Subcutaneous abdominal adipose tissue (tissue), 5 donors: ENCODE data around the gene EEIG1.
A peak's percentile ranks its signal among the peaks of the same experiment; 100 is the strongest.

Source experiments
- H3K27ac ChIP-seq: one replicate; pipeline ENCODE4 v1.7.0; 2013; ENCODE audit warnings: low read depth, mild to moderate bottlenecking, inconsistent platforms, low read length, moderate library complexity
- H3K27me3 ChIP-seq, 5 donors: one replicate each; pipeline ENCODE4 v1.7.0; 2013; ENCODE audit warnings: low read length in 5 of 5, inconsistent platforms in 1 of 5; ENCODE audit not compliant: control insufficient read depth in 5 of 5, insufficient read depth in 4 of 5
- H3K36me3 ChIP-seq, 5 donors: one replicate each; pipeline ENCODE4 v1.7.0; 2013; ENCODE audit warnings: low read length in 5 of 5; ENCODE audit not compliant: control insufficient read depth in 5 of 5, insufficient read depth in 5 of 5
- H3K4me1 ChIP-seq, 5 donors: one replicate each; pipeline ENCODE4 v1.7.0; 2013; ENCODE audit warnings: low read length in 5 of 5, mild to moderate bottlenecking in 3 of 5, moderate library complexity in 1 of 5; ENCODE audit not compliant: control insufficient read depth in 5 of 5, insufficient read depth in 5 of 5
- H3K4me3 ChIP-seq, 5 donors: one replicate each; pipeline ENCODE4 v1.7.0; 2013; ENCODE audit warnings: low read length in 5 of 5, low read depth in 1 of 5
- H3K9ac ChIP-seq, 5 donors: one replicate each; pipeline ENCODE4 v1.7.0; 2013; ENCODE audit warnings: low read length in 5 of 5, mild to moderate bottlenecking in 4 of 5, moderate library complexity in 3 of 5
- H3K9me3 ChIP-seq, 5 donors: one replicate each; pipeline ENCODE4 v1.7.0; 2013; ENCODE audit warnings: low read length in 5 of 5; ENCODE audit not compliant: control insufficient read depth in 5 of 5
- donor health status: healthy.
- donor health status: healthy.
- donor health status: healthy.
- donor health status: healthy.
- donor health status: healthy.

EEIG1 gene

GRCh38 chr9:127968700-127969383, 11.9 kb downstream of the EEIG1 start:
- Histone ChIP-seq H3K4me3 (no peak overlapping the region), H3K9me3 (no peaks in the 10 kb centered on the region)

GRCh38 chr9:127968042-127968441, 12.7 kb downstream of the EEIG1 start:
- no peak overlapping the region for H3K4me3 ChIP-seq
- H3K4me1 ChIP-seq, result peaks cover 10 to 70% (median 66%) of the 10 kb centered on the region in 5 donors
- H3K9me3 ChIP-seq, result no peaks in the 10 kb centered on the region
- H3K9ac ChIP-seq, result no peak overlapping the region
- no peaks in the 10 kb centered on the region for H3K36me3 ChIP-seq
- peak overlapping the region; percentile 50 for H3K27ac ChIP-seq
- H3K27me3 ChIP-seq, result no peaks in the 10 kb centered on the region

More at GRCh38 chr9:127968700-127969383, 11.9 kb downstream of the EEIG1 start:
- Histone ChIP-seq H3K9ac (no peak overlapping the region), H3K27me3 (no peaks in the 10 kb centered on the region), H3K27ac (peak overlapping the region; percentile 44), H3K4me1 (peaks cover 8 to 74% (median 68%) of the 10 kb centered on the region in 5 donors), H3K36me3 (no peaks in the 10 kb centered on the region)

- Histone ChIP-seq H3K27me3 (no peaks in the 10 kb centered on the region), H3K36me3 (no peaks in the 10 kb centered on the region), H3K4me3 (no peak overlapping the region), H3K27ac (peak overlapping the region; percentile 50), H3K9ac (no peak overlapping the region), H3K9me3 (no peaks in the 10 kb centered on the region), H3K4me1 (peaks cover 10 to 63% (median 61%) of the 10 kb centered on the region in 5 donors)
Measured at GRCh38 chr9:127967151-127967809, 13.5 kb downstream of the EEIG1 start.

- Histone ChIP-seq H3K9ac (peak overlapping the region in 1 of 5 donors; percentile 26), H3K27ac (peak overlapping the region; percentile 52), H3K36me3 (no peaks in the 10 kb centered on the region), H3K9me3 (no peaks in the 10 kb centered on the region), H3K4me1 (peaks cover 10 to 56% (median 54%) of the 10 kb centered on the region in 5 donors), H3K27me3 (no peaks in the 10 kb centered on the region), H3K4me3 (no peak overlapping the region)
Measured at GRCh38 chr9:127966416-127967150, 14.2 kb downstream of the EEIG1 start.

- Histone ChIP-seq H3K4me1 (peaks cover 10 to 55% (median 51%) of the 10 kb centered on the region in 5 donors), H3K4me3 (peak overlapping the region in 3 of 5 donors; percentile 14 to 54 (median 21)), H3K9ac (peak overlapping the region in 4 of 5 donors; percentile 10 to 56 (median 34)), H3K27me3 (no peaks in the 10 kb centered on the region), H3K27ac (peak overlapping the region; percentile 52), H3K36me3 (no peaks in the 10 kb centered on the region), H3K9me3 (no peaks in the 10 kb centered on the region)
Measured at GRCh38 chr9:127965953-127966352, 14.8 kb downstream of the EEIG1 start.

- H3K4me3 ChIP-seq, result no peak overlapping the region
Measured at GRCh38 chr9:127963359-127964064, 17.3 kb downstream of the EEIG1 start.

GRCh38 chr9:127963041-127963358, 17.8 kb downstream of the EEIG1 start:
- H3K4me1 ChIP-seq, result peaks cover 10 to 47% (median 42%) of the 10 kb centered on the region in 5 donors
- no peaks in the 10 kb centered on the region for H3K36me3 ChIP-seq
- no peak overlapping the region for H3K4me3 ChIP-seq

More at GRCh38 chr9:127963359-127964064, 17.3 kb downstream of the EEIG1 start:
- H3K27ac ChIP-seq, result no peak overlapping the region
- no peaks in the 10 kb centered on the region for H3K36me3 ChIP-seq
- peaks cover 10 to 52% (median 47%) of the 10 kb centered on the region in 5 donors for H3K4me1 ChIP-seq
- H3K9ac ChIP-seq, result peak overlapping the region in 1 of 5 donors; percentile 7
- no peaks in the 10 kb centered on the region for H3K27me3 ChIP-seq
- no peaks in the 10 kb centered on the region for H3K9me3 ChIP-seq

GRCh38 chr9:127962278-127962677, 18.5 kb downstream of the EEIG1 start:
- no peak overlapping the region for H3K4me3 ChIP-seq
- no peaks in the 10 kb centered on the region for H3K9me3 ChIP-seq
- no peak overlapping the region for H3K9ac ChIP-seq
- no peaks in the 10 kb centered on the region for H3K27me3 ChIP-seq
- peaks cover 10 to 44% (median 39%) of the 10 kb centered on the region in 5 donors for H3K4me1 ChIP-seq
- H3K27ac ChIP-seq, result no peak overlapping the region
- H3K36me3 ChIP-seq, result no peaks in the 10 kb centered on the region

More at GRCh38 chr9:127963041-127963358, 17.8 kb downstream of the EEIG1 start:
- no peaks in the 10 kb centered on the region for H3K9me3 ChIP-seq
- H3K27ac ChIP-seq, result no peak overlapping the region
- no peaks in the 10 kb centered on the region for H3K27me3 ChIP-seq
- peak overlapping the region in 1 of 5 donors; percentile 7 for H3K9ac ChIP-seq

GRCh38 chr9:127961613-127962155, 19.1 kb downstream of the EEIG1 start:
- no peaks in the 10 kb centered on the region for H3K9me3 ChIP-seq
- H3K4me3 ChIP-seq, result no peak overlapping the region
- H3K27ac ChIP-seq, result no peak overlapping the region
- peaks cover 10 to 38% (median 34%) of the 10 kb centered on the region in 5 donors for H3K4me1 ChIP-seq
- no peaks in the 10 kb centered on the region for H3K27me3 ChIP-seq
- H3K36me3 ChIP-seq, result no peaks in the 10 kb centered on the region
- no peak overlapping the region for H3K9ac ChIP-seq
